Brain microvascular endothelial cell (primary cell): Measurements from ENCODE around the gene CDCA3.
A peak's percentile ranks its signal among the peaks of the same experiment; 100 is the strongest.

Experiments used
- DNase-seq: peaks from one replicate; pipeline ENCODE4 v3.0.0-alpha.2; 2020
- H3K27ac ChIP-seq: fragments of 250-450 bp; sonication (Bioruptor Pico); 2 replicates; pipeline ENCODE4 v1.5.1; 2020; ENCODE audit warnings: mild to moderate bottlenecking, moderate library complexity
- H3K27me3 ChIP-seq: fragments of 250-450 bp; sonication (Bioruptor Pico); replicated peaks from 2 replicates; pipeline ENCODE4 v1.5.1; 2020; ENCODE audit warnings: mild to moderate bottlenecking
- H3K36me3 ChIP-seq: fragments of 250-450 bp; sonication (Bioruptor Pico); replicated peaks from 2 replicates; pipeline ENCODE4 v1.5.1; 2020; ENCODE audit warnings: mild to moderate bottlenecking
- H3K4me3 ChIP-seq: 2 replicates; pipeline ENCODE4 v1.5.1; 2011; ENCODE audit warnings: low read depth, mild to moderate bottlenecking, control low read depth, low read length, moderate library complexity
- CTCF ChIP-seq: IDR thresholded peaks from 2 replicates; pipeline ENCODE4 v1.5.1; 2011; ENCODE audit warnings: low read depth, mild to moderate bottlenecking, moderate library complexity, low read length, control low read depth, inconsistent platforms; ENCODE audit errors: missing control alignments
- in situ Hi-C: cut with HindIII; loops from 2 replicates; pipeline ENCODE4 v1.10.0; 2017; ENCODE audit warnings: low sequenced_read_pairs, low pct_ligation_motif_present

The CDCA3 gene

GRCh38 chr12:6829536-6830220 is 21.4 kb downstream of the CDCA3 start:
- Histone ChIP-seq H3K36me3 (peaks cover 38% of the 10 kb centered on the region), H3K27ac (peak overlapping the region; percentile 57), H3K4me3 (peak overlapping the region; percentile 91), H3K27me3 (no peaks in the 10 kb centered on the region)
- TF ChIP-seq CTCF: peak; percentile 50
- in situ Hi-C loops: no loop called here
- peak; percentile 28 for DNase-seq

- Histone ChIP-seq H3K27ac (peak overlapping the region; percentile 57), H3K27me3 (no peaks in the 10 kb centered on the region), H3K36me3 (peaks cover 31% of the 10 kb centered on the region), H3K4me3 (peak overlapping the region; percentile 91)
- in situ Hi-C loops: no loop called here
- DNase-seq: peak; percentile 50
- TF ChIP-seq CTCF: no peak
Measured at GRCh38 chr12:6828781-6829535, 22.1 kb downstream of the CDCA3 start.

- peak; percentile 15 for DNase-seq
- Histone ChIP-seq H3K4me3 (peak within 1 kb of the TSS; percentile 91), H3K27ac (peak within 1 kb of the TSS; percentile 57), H3K36me3 (peaks cover 23% of the 10 kb centered on the region), H3K27me3 (no peaks in the 10 kb centered on the region)
- no peak for TF ChIP-seq CTCF
- in situ Hi-C loops: no loop called here
Measured at GRCh38 chr12:6827982-6828780, 22.9 kb downstream of the CDCA3 start, which contains the start of gene P3H3. Gene P3H3 (plus strand): TSS chr12:6828407. CDS start chr12:6828441, 34 bp downstream.

GRCh38 chr12:6827437-6827911 is 23.6 kb downstream of the CDCA3 start:
- no peak for TF ChIP-seq CTCF
- Histone ChIP-seq H3K36me3 (peaks cover 21% of the 10 kb centered on the region), H3K27ac (peak overlapping the region; percentile 2), H3K27me3 (no peaks in the 10 kb centered on the region), H3K4me3 (peak overlapping the region; percentile 39)
- DNase-seq: peak; percentile 81
- in situ Hi-C loops: no loop called here

GRCh38 chr12:6826734-6827436 is 24.2 kb downstream of the CDCA3 start:
- H3K36me3 ChIP-seq: peaks cover 17% of the 10 kb centered on the region
- H3K4me3 ChIP-seq: no peak overlapping the region
- no peak for DNase-seq
- peak overlapping the region; percentile 2 for H3K27ac ChIP-seq
- TF ChIP-seq CTCF: no peak
- in situ Hi-C loops: no loop called here
- no peaks in the 10 kb centered on the region for H3K27me3 ChIP-seq
